ENCODE data around the gene FTHL17. TPM values are rescaled to one million over a fixed set of nuclear protein-coding genes. Genes with fewer than 3 reads are reported as not detected.

FTHL17 gene
- total RNA-seq, 1 donor from 2014 or later, result not detected

DNA sequence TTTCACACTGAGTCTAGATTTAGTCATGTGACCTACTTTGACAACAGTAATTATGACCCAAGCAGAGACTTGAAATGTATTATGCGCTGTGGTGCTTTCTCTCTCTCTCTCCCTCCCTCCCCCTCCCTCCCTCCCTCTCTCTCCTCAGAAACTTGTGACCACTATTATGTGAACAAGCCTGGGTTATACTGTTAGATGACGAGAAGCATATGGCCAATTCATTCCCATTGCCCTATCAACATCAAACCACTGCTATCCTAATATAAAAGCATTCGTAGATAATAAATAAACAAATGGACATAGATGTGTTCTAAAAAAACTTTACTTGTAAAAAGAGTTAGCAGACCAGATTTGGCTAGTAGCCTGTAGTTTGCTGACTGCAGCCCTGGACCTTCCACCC is 18.2 kb downstream of the FTHL17 start:
- DNase-seq, result no peak
- intact Hi-C loops (cut with micrococcal nuclease), result no loop called here
- ATAC-seq, result no peak

DNA sequence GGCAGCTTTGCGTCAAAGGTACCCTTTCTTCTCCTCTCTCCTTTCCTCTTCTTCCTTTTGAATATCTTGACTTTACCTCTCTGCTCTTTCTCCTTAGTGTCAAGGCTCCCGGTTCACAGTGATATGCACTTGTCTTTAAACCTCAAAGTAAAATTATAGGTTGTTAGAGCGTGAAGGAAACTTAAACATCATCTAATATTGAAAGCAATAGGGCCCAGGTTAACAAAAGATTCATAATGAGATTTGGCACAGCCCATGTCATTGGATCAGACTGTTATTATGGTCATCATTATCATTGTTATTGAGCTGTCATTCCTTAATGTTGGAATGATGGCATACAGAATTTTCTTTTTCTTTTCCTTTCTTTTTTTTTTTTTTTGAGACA is 32.5 kb downstream of the FTHL17 start:
- intact Hi-C loops (cut with micrococcal nuclease), result no loop called here
- DNase-seq (no peak), ATAC-seq (no peak)

GRCh38 chrX:31038575-31039326 is 33.1 kb downstream of the FTHL17 start:
- DNase-seq (no peak), ATAC-seq (peak; percentile 73)
- intact Hi-C loops (cut with micrococcal nuclease), result no loop called here

GRCh38 chrX:31036895-31037294 is 34.9 kb downstream of the FTHL17 start:
- DNase-seq (peak; percentile 29), ATAC-seq (peak; percentile 63)
- intact Hi-C loops (cut with micrococcal nuclease), result no loop called here

DNA sequence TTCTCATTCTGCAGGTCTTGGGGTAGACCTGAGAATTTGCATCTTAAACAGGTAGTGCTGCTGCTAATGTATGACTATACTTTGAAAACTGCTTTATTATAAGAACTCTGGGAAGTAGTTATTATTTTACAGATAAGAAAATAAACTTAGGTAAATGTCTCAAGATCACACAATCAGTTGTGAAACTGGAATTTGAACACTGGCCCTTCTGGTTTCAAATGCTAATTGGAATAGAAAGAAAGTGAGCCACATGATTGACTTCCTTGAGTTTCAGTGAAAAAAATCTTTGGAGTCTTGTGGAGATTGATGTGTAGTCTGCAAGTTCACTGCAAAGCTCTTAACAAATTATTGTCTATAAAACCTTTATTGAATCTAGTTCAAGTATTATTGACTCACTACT is 44.5 kb downstream of the FTHL17 start:
- DNase-seq (no peak), ATAC-seq (no peak)
- intact Hi-C loops (cut with micrococcal nuclease), result no loop called here

GRCh38 chrX:31024866-31025265 is 47.0 kb downstream of the FTHL17 start:
- ATAC-seq (no peak), DNase-seq (no peak)
- intact Hi-C loops (cut with micrococcal nuclease), result no loop called here

GRCh38 chrX:31021537-31021936 is 50.3 kb downstream of the FTHL17 start:
- intact Hi-C loops (cut with micrococcal nuclease), result no loop called here
- ATAC-seq (peak; percentile 90), DNase-seq (peak; percentile 31)

Other genes starting within 250 kb of the FTHL17 start
- 12.8 TPM for gene TAB3, start 182.8 kb downstream of the FTHL17 start, total RNA-seq

Measured in left ventricle myocardium superior (tissue), 1 donor.